Bone marrow (tissue), 2 donors: Measurements from ENCODE around the gene FRMD4B.
A peak's percentile ranks its signal among the peaks of the same experiment; 100 is the strongest.

Experiments used
- DNase-seq, 2 donors: peaks; one replicate each; lab custom pipeline; 2025; lab: John Stamatoyannopoulos, UW

The FRMD4B gene

GRCh38 chr3:69385723-69386555, at the start of gene FRMD4B:
Gene FRMD4B, minus strand, starts transcription at chr3:69386088. Its CDS starts 99 bp downstream, at chr3:69385989.
- peak; percentile 30 to 43 for DNase-seq

- peak in 1 of 2 donors; percentile 64 for DNase-seq
These were observed 48.1 kb upstream of the FRMD4B start for GRCh38 chr3:69433969-69434325.

GRCh38 chr3:69433121-69433968, 47.5 kb upstream of the FRMD4B start:
- no peak for DNase-seq

GRCh38 chr3:69428657-69429255, 42.9 kb upstream of the FRMD4B start:
- no peak for DNase-seq

GRCh38 chr3:69426967-69427304, 41.0 kb upstream of the FRMD4B start:
- no peak for DNase-seq

- DNase-seq = no peak
These were observed 40.5 kb upstream of the FRMD4B start for GRCh38 chr3:69426291-69426966.

- peak in 1 of 2 donors; percentile 26 for DNase-seq
These were observed 39.4 kb upstream of the FRMD4B start for GRCh38 chr3:69425249-69425648.

- no peak for DNase-seq
These were observed 37.7 kb upstream of the FRMD4B start for GRCh38 chr3:69423463-69424155.

- no peak for DNase-seq
These were observed 36.9 kb upstream of the FRMD4B start for GRCh38 chr3:69422751-69423150.

- no peak for DNase-seq
These were observed 35.1 kb upstream of the FRMD4B start for GRCh38 chr3:69420781-69421520.

GRCh38 chr3:69419276-69419675, 33.4 kb upstream of the FRMD4B start:
- DNase-seq = no peak

GRCh38 chr3:69417541-69418078, 31.7 kb upstream of the FRMD4B start:
- no peak for DNase-seq

- DNase-seq = no peak
These were observed 27.8 kb upstream of the FRMD4B start for GRCh38 chr3:69413551-69414207.

- DNase-seq = peak in 1 of 2 donors; percentile 9
These were observed 25.5 kb upstream of the FRMD4B start for GRCh38 chr3:69411346-69411745.

- DNase-seq = peak in 1 of 2 donors; percentile 79
These were observed 24.4 kb upstream of the FRMD4B start for GRCh38 chr3:69410301-69410700.

GRCh38 chr3:69409831-69410230, 23.9 kb upstream of the FRMD4B start:
- DNase-seq = no peak

- no peak for DNase-seq
These were observed 23.1 kb upstream of the FRMD4B start for GRCh38 chr3:69409011-69409410.

GRCh38 chr3:69408542-69408941, 22.7 kb upstream of the FRMD4B start:
- DNase-seq = no peak

GRCh38 chr3:69407908-69408307, 22.0 kb upstream of the FRMD4B start:
- DNase-seq = no peak

- no peak for DNase-seq
These were observed 20.3 kb upstream of the FRMD4B start for GRCh38 chr3:69406163-69406562.
